OCI-LY7 (cell line): Measurements from ENCODE around the gene OPRM1. TPM values are rescaled to one million over a fixed set of nuclear protein-coding genes. Genes with fewer than 3 reads are reported as not detected.

Experiments used
- BruUV-seq: library from RNA; stranded (reverse); fragments of 400-500 nt; replicated peaks from 2 replicates; lab custom pipeline; 2021; lab: Mats Ljungman, UMichigan
- CTCF ChIA-PET: fragments of 300-600 bp; sonication (Branson Sonifier 250); formaldehyde crosslinking; loops from one replicate; lab custom pipeline; 2022; ENCODE audit warnings: antibody characterized with exemption; ENCODE audit not compliant: unreplicated experiment; lab: Charles Lee
- POLR2A ChIA-PET: fragments of 300-600 bp; sonication (Branson Sonifier 250); formaldehyde crosslinking; loops from one replicate; lab custom pipeline; 2022; ENCODE audit warnings: antibody characterized with exemption; lab: Charles Lee
- DNase-seq: peaks from one replicate; pipeline ENCODE4 v3.0.0-alpha.2; 2015; ENCODE audit warnings: low spot score
- H2AFZ ChIP-seq: fragments of 200-600 bp; sonication (generic), shearing (Covaris generic); 2 replicates; pipeline ENCODE4 v1.6.1; 2014; ENCODE audit warnings: mild to moderate bottlenecking, antibody characterized with exemption, low read length, moderate library complexity
- H3K27ac ChIP-seq: fragments of 200-600 bp; sonication (generic); 2 replicates; pipeline ENCODE4 v1.5.1; 2014; ENCODE audit warnings: mixed run types, low read depth, mild to moderate bottlenecking, moderate library complexity, low read length, inconsistent platforms; ENCODE audit not compliant: poor library complexity, severe bottlenecking
- H3K36me3 ChIP-seq: fragments of 200-600 bp; sonication (generic); 2 replicates; pipeline ENCODE4 v1.6.1; 2014; ENCODE audit warnings: mild to moderate bottlenecking, antibody characterized with exemption, low read length, moderate library complexity, mixed read lengths; ENCODE audit not compliant: insufficient read depth
- H3K4me1 ChIP-seq: fragments of 200-600 bp; sonication (generic); 2 replicates; pipeline ENCODE4 v1.5.1; 2014; ENCODE audit warnings: mild to moderate bottlenecking, low read length; ENCODE audit not compliant: insufficient read depth, poor library complexity, severe bottlenecking
- H3K4me2 ChIP-seq: fragments of 200-600 bp; sonication (generic); 2 replicates; pipeline ENCODE4 v1.6.1; 2014; ENCODE audit warnings: mild to moderate bottlenecking, low read length
- H3K4me3 ChIP-seq: fragments of 200-600 bp; sonication (generic); 2 replicates; pipeline ENCODE4 v1.5.1; 2014; ENCODE audit warnings: mild to moderate bottlenecking, low read depth, low read length; ENCODE audit not compliant: poor library complexity, severe bottlenecking
- H3K79me2 ChIP-seq: fragments of 200-600 bp; sonication (generic); 2 replicates; pipeline ENCODE4 v1.6.1; 2016; ENCODE audit warnings: low read depth, mild to moderate bottlenecking, low read length, moderate library complexity, mixed read lengths; ENCODE audit not compliant: insufficient read depth
- H3K9me2 ChIP-seq: fragments of 200-600 bp; sonication (generic); 2 replicates; pipeline ENCODE4 v1.6.1; 2016; ENCODE audit warnings: mild to moderate bottlenecking, low read length, mixed read lengths; ENCODE audit not compliant: insufficient read depth
- H3K9me3 ChIP-seq: fragments of 200-600 bp; sonication (generic); 2 replicates; pipeline ENCODE4 v1.6.1; 2014; ENCODE audit warnings: mild to moderate bottlenecking, mixed run types, low read length, mixed read lengths
- H4K20me1 ChIP-seq: fragments of 200-600 bp; sonication (generic); 2 replicates; pipeline ENCODE4 v1.6.1; 2014; ENCODE audit warnings: mild to moderate bottlenecking, antibody characterized with exemption, low read length, moderate library complexity, mixed read lengths; ENCODE audit not compliant: insufficient read depth
- CTCF ChIP-seq: fragments of 200-600 bp; sonication (generic); conservative IDR thresholded peaks from 2 replicates; pipeline ENCODE4 v1.5.1; 2014; ENCODE audit warnings: mild to moderate bottlenecking, antibody characterized with exemption, low read length, moderate library complexity, mixed read lengths
- EZH2phosphoT487 ChIP-seq: fragments of 200-600 bp; sonication (generic); IDR thresholded peaks from 2 replicates; pipeline ENCODE4 v1.6.1; 2018; ENCODE audit warnings: low read depth, borderline replicate concordance, mild to moderate bottlenecking, mixed run types, antibody characterized with exemption, low read length, moderate library complexity, mixed read lengths
- intact Hi-C: fragments of 100-400 bp; cut with micrococcal nuclease; formaldehyde crosslinking; loops from one replicate; pipeline ENCODE4 v1.10.0; 2022; ENCODE audit not compliant: unreplicated experiment
- total RNA-seq, 2 experiments: library from RNA; depleted of rRNA in 1 of 2; stranded (reverse); fragments of >200 nt in 1 of 2; shearing (Covaris generic) in 1 of 2; gene quantifications; 2 replicates each; pipeline ENCODE4 v1.2.3, GENCODE V29; 2014 to 2022

OPRM1 gene
- total RNA-seq, 2 experiments from 2014 or later: not detected

DNA sequence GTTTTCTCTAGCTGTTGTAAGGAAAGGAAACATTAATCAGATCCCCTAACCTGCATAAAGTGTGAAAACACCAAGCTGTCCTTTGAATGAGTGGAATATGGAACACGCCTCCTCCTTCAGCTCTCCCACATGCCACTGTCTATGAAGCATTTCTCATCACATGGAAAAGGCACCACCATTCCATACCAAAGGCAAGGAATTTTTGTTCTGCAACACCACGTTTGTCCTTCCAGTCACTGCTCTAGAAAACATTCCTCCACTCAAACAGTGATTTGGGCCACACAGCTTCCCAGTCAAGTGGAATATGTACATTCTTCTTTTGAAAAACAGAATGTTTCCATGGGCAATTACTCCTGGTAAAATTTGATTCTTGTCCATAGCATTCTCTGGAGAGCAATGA, 120.1 kb downstream of the OPRM1 start:
- no peak for TF ChIP-seq CTCF
- no peak for TF ChIP-seq EZH2phosphoT487
- POLR2A ChIA-PET: interaction anchor here (0.5 to 1.6 kb wide), 4 partner anchors 12 to 188 kb away, joined by 3 to 4 read pairs (median 3); no protein-coding TSS in a partner anchor
- DNase-seq: no peak
- H3K4me1 ChIP-seq: no peaks in the 10 kb centered on the region
- H3K4me3 ChIP-seq: no peak overlapping the region
- H2AFZ ChIP-seq: no peak overlapping the region
- H3K9me3 ChIP-seq: no peaks in the 10 kb centered on the region
- no peaks in the 10 kb centered on the region for H3K79me2 ChIP-seq
- intact Hi-C loops: loop anchor here (10.0 kb wide), 3 partner anchors 216 to 516 kb away; no protein-coding TSS in a partner anchor
- no peak overlapping the region for H3K27ac ChIP-seq
- CTCF ChIA-PET: no interaction called here
- H4K20me1 ChIP-seq: no peaks in the 10 kb centered on the region
- H3K4me2 ChIP-seq: no peak overlapping the region
- no peaks in the 10 kb centered on the region for H3K36me3 ChIP-seq
- no peaks in the 10 kb centered on the region for H3K9me2 ChIP-seq
- BruUV-seq: no TSS peak

DNA sequence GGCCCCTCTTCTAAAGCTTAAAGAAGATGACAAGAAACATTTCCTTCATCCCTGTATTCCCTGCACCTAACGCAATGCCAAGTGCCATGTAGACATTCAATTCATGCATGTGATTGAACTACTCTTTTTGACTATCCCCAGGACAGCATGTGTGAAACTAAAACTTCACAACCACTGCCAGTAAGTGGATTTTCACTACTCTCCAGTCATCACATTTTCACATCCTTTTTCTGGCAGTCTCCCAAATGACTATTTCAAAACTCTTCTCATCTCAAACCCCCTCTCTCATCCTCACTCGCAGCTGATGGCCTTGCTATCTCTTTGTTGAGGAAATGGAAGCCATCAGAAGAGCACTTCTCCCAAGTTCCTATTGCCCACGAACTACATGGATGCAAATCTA, 122.6 kb downstream of the OPRM1 start:
- no peak for TF ChIP-seq CTCF
- no peak for TF ChIP-seq EZH2phosphoT487
- Histone ChIP-seq H2AFZ (no peak overlapping the region), H3K36me3 (no peaks in the 10 kb centered on the region), H3K4me3 (no peak overlapping the region), H3K9me3 (no peaks in the 10 kb centered on the region), H3K4me2 (no peak overlapping the region), H4K20me1 (no peaks in the 10 kb centered on the region), H3K27ac (no peak overlapping the region), H3K9me2 (no peaks in the 10 kb centered on the region), H3K4me1 (no peaks in the 10 kb centered on the region), H3K79me2 (no peaks in the 10 kb centered on the region)
- DNase-seq: no peak
- ChIA-PET CTCF (no interaction called here), POLR2A (no interaction called here)
- BruUV-seq: no TSS peak
- intact Hi-C loops: no loop called here

DNA sequence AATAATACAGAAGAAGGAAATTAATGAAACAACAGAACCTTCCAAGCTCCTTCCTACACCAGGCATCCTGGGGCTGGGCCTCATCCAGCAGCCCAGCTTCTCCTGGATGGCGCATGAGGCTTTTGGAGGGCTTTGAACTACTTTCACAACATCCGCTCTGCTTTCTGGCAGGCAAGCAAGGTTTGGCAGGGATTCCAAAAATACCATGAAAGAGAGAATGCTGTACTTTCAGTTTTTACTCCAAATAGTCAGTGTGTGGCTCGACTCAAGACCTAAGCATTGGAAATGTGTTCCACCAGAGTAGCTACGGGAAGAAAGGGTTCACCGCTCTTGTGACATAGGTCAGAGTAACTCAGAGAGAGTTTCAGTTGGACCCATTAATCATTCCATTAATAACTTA, 125.4 kb downstream of the OPRM1 start:
- no peaks in the 10 kb centered on the region for H3K9me2 ChIP-seq
- BruUV-seq: no TSS peak
- no peaks in the 10 kb centered on the region for H3K9me3 ChIP-seq
- DNase-seq: no peak
- no peak overlapping the region for H3K4me2 ChIP-seq
- no peak overlapping the region for H3K4me3 ChIP-seq
- no peaks in the 10 kb centered on the region for H3K4me1 ChIP-seq
- ChIA-PET CTCF (no interaction called here), POLR2A (interaction anchor here (0.6 kb wide), 1 partner anchor 1224 kb away, joined by 3 read pairs; no protein-coding TSS in a partner anchor)
- H2AFZ ChIP-seq: no peak overlapping the region
- H4K20me1 ChIP-seq: no peaks in the 10 kb centered on the region
- H3K79me2 ChIP-seq: no peaks in the 10 kb centered on the region
- H3K27ac ChIP-seq: no peak overlapping the region
- TF ChIP-seq EZH2phosphoT487: no peak
- TF ChIP-seq CTCF: no peak
- no peaks in the 10 kb centered on the region for H3K36me3 ChIP-seq
- intact Hi-C loops: no loop called here
